ENCODE data around the gene ZNF362. TPM values are rescaled to one million over a fixed set of nuclear protein-coding genes. Genes with fewer than 3 reads are reported as not detected.
"Not testable (repeated sequence)": the region's sequence is repeated elsewhere in the genome, so short reads cannot be mapped to it uniquely, and the experiment has no call there.

Gene ZNF362
- 5.4 and 10.9 TPM in 2 replicates for total RNA-seq

GRCh38 chr1:33256471-33257206, at the start of gene ZNF362:
Gene ZNF362 (plus strand): TSS chr1:33256492. CDS start chr1:33270575, 14,083 bp downstream.
- DNase-seq (ENCODE audit: low read depth in 2 of 2) = peak; percentile 33 to 81

- no peak for DNase-seq (ENCODE audit: low read depth in 2 of 2)
These were observed 44.3 kb upstream of the ZNF362 start for GRCh38 chr1:33211972-33212371.

GRCh38 chr1:33219886-33220661, 36.2 kb upstream of the ZNF362 start:
- peak in 1 of 2 donors; percentile 18 for DNase-seq (ENCODE audit: low read depth in 2 of 2)

DNA sequence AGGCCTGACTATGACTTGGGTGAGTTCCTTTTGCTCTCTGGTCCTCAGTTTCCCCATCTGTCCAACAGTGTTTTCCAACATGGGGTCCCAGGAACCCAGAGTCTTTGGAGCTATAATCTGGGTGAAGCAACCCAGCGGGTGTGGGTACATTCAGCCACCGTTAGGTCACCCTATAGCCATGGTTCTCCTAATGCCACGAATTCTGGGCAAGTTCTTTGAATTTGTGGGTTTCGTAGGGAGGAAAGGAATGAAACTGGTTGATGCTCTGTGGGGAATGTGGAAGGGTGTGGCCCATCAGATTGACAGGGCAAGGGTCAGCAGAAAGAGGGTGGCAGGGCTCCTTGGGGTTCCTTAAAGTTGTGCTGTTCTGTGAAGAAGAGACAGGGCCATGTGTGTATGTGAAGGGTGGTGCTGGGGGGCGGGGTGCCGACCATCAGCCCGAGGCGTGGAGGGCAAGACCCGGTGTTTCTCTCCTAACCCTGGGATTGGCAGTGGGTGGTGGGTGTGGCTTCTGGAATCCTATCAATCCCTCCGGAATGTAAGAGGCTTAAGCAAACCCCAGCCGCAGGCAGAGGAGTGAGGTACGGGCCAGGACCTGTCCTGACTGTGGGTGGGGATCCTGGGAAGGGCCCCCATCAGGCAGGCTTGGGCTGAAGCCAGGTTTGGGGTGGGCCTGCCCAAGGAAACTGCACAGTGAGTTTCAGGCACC, 35.5 kb upstream of the ZNF362 start:
- no peak for DNase-seq (ENCODE audit: low read depth in 2 of 2)

- DNase-seq (ENCODE audit: low read depth in 2 of 2) = no peak
These were observed 34.9 kb upstream of the ZNF362 start for GRCh38 chr1:33221385-33221758.

DNA sequence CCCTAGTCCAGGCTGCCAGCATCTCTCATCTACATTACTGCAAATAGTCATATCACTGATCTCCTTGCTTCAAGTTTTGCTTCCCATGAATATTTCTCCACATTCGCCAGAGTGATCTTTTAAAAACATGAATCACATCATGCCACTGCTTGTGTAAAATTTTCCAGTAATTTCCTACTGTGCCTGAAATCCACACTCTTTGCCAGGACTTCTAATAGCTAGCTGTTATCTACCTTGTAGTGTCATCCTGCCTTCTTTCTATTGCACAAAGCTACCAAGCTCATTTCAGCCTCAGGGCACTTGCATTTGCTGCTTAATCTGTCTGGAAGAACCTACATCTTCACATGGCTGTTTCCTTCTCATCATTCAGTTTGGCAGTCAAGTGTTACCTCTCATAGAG, 33.9 kb upstream of the ZNF362 start:
- DNase-seq (ENCODE audit: low read depth in 2 of 2) = no peak

GRCh38 chr1:33224166-33224707, 32.1 kb upstream of the ZNF362 start:
- no peak for DNase-seq (ENCODE audit: low read depth in 2 of 2)

GRCh38 chr1:33225586-33225985, 30.7 kb upstream of the ZNF362 start:
- no peak for DNase-seq (ENCODE audit: low read depth in 2 of 2)

GRCh38 chr1:33228935-33229487, 27.3 kb upstream of the ZNF362 start:
- DNase-seq (ENCODE audit: low read depth in 2 of 2) = no peak

DNA sequence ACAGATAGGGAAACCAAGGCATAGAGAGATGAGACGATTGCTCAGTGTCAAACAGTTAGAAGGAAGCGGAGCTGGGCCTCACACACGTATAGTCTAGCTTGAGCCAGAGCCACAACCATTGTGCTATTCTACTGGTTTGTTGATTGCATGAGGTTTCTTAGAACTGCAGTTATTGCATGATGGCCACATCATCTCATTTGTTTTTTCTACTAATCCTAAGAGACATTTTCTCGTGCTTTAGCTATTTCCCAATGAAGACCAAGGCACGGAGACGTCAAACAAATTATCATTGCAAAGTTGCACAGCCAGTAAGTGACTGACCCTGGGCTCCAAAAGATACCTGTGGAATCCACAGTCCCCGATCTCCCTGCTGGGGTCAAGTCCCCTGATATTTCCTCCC, 25.1 kb upstream of the ZNF362 start:
- no peak for DNase-seq (ENCODE audit: low read depth in 2 of 2)

DNA sequence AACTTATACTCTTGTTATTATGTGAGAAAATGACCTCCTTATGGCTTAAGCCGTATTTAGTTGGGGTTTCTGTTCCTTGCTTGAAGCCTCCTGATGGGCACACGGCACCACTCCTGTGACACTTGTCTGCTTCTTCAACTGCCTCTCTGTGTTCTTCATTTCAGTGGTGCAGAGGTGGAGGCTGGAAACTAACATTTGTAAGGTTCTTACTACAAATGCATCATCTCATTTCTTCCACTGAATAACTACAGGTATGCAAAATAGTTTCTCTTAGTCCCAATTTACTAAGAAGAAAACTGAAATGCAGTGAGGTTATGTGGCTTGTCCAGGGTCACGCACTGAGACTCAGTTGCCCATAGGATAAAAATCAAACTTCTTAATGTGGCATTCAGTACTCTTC, 23.6 kb upstream of the ZNF362 start:
- no peak for DNase-seq (ENCODE audit: low read depth in 2 of 2)

GRCh38 chr1:33234131-33234530, 22.2 kb upstream of the ZNF362 start:
- no peak for DNase-seq (ENCODE audit: low read depth in 2 of 2)

DNA sequence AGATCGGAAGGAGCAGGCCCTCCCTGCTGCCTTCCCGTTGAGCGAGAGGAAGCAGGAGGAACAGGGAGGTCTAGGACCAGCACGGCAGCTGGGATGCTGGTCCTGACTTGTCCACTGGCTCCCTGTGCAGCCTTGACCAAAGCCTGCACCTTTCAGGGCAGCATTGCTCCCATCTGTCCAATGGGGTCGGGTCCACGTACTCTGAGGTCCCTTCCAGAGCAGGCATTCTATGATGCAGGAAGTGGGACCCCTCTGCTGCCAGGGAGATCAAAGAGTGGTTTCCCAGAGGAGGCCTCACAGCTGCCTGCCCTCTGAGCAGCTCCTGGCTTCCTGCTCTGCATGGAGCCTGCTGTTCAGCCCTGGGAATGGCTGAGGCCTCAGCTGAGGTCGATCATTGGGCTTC, 21.7 kb upstream of the ZNF362 start:
- no peak for DNase-seq (ENCODE audit: low read depth in 2 of 2)

DNA sequence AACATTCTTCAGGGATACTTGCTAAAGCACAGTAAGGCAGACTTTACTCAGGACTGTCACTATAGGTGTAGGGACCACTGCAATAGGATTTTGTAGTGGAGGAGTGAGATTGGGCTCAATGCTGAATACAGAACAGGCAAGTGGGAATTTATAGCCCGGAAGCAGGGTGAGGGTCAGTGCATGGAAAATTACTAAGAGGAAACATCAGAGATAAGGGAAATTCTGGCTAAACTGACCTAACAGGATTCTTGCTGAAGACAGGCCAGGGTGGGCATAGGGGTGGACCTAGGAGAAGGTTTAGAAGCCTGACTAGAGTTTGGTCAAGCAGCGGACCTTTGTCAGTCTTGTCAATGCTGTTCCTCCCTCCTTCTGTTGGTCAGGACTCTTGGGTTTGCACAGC, 20.8 kb upstream of the ZNF362 start:
- peak in 1 of 2 donors; percentile 10 for DNase-seq (ENCODE audit: low read depth in 2 of 2)

GRCh38 chr1:33236498-33236897, 19.8 kb upstream of the ZNF362 start:
- no peak for DNase-seq (ENCODE audit: low read depth in 2 of 2)

DNA sequence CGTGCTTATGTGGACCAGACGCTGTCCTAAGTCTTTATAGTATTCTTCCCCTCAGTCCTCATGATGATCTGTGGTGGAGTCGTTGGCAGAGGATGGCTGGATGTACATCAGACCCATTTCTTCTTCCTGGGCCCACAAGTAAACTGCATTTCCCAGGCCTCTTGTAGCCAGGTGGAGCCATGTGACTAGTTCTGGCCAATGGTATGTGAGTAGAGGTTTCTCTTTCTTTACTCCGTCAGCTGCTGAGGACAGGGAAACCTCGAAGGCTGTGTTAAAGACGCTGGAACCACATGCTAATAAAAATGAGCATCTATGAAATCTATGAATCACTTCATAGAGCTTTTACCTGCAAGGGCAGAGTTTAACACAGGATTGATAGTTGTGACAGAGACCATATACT, 18.7 kb upstream of the ZNF362 start:
- DNase-seq (ENCODE audit: low read depth in 2 of 2) = no peak

DNA sequence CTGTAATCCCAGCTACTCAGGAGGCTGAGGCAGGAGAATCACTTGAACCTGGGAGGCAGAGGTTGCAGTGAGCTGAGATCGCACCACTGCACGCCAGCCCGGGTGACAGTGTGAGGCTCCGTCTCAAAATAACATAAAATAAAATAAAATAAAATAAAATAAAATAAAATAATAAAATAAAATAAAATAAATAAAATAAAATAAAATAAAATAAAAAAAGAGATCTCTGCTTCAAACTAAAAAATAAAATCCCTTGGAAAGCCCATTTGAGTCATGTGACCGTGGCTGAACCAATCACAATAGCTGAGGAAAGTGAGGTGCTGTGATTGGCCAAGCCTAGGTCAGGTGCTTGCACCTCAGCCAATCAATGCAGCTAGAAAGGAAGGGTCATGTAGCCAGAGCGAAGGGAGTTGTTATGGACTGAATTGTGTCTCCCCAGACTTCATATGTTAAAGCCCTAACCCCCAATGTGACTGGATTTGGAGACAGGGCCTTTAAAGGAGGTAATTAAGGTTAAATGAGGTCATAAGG, 18.0 kb upstream of the ZNF362 start:
- not testable (repeated sequence) for DNase-seq (ENCODE audit: low read depth in 2 of 2)

- DNase-seq (ENCODE audit: low read depth in 2 of 2) = not testable (repeated sequence)
These were observed 16.9 kb upstream of the ZNF362 start for GRCh38 chr1:33239410-33239809.

- no peak for DNase-seq (ENCODE audit: low read depth in 2 of 2)
These were observed 14.4 kb upstream of the ZNF362 start for GRCh38 chr1:33241866-33242265.

- no peak for DNase-seq (ENCODE audit: low read depth in 2 of 2)
These were observed 13.6 kb upstream of the ZNF362 start for GRCh38 chr1:33242652-33243051.

GRCh38 chr1:33244143-33244808, 12.0 kb upstream of the ZNF362 start:
- DNase-seq (ENCODE audit: low read depth in 2 of 2) = no peak

All from dermis microvascular lymphatic vessel endothelial cell (primary cell).